ENCODE measurements around the gene SLC16A12. TPM values are rescaled to one million over a fixed set of nuclear protein-coding genes. Genes with fewer than 3 reads are reported as not detected.

Gene SLC16A12
- total RNA-seq, 1 experiment from 2014 or later, result 10.9 TPM

DNA sequence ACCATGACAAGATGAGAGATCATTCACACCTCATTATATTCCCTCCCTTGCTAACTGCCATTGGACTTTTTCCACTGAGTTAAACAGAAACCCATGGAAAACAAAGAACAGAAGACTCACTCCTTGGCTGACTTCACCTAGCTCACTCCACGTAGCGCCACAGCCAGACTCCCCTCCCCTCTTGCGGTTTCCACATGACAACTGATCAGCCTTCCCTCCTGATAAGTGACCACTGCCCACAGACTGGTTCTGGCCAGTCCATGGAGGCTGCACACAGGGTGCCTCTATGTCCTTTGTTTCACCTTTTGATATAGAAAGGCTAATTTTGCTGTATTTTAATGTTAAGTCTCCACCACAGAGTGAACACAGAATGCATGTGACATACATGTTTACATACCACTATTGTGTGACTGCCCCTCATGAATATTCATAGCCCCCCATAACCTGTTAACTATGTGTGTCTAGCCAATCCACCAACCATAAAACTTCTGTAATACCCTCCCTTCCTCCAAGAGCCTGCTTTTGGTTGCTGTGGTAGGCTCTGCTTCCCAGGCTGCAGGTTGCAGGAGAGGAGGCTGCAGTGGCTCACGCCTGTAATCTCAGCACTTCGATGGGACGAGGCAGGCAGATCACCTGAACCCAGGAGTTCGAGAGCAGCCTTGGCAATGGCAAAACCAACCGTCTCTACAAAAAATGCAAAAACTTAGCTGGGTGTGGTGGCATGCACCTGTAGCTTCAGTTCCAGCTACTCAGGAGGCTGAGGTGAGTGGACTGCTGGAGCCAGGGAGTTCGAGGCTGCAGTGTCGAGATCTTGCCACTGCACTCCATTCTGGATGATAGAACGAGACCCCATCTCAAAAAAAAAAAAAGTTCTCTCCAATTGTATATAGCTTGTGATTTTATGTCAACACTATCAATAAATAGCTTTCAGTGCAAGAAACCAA, 131.0 kb downstream of the SLC16A12 start (continued):
- TF ChIP-seq TEAD1 (CRISPR knock-in tag; IDR thresholded peaks at IDR 0.05) (no peak), MXD4 (CRISPR knock-in tag; IDR thresholded peaks at IDR 0.05; ENCODE audit: borderline replicate concordance) (no peak), SMAD3 (CRISPR knock-in tag; IDR thresholded peaks at IDR 0.05; ENCODE audit: borderline replicate concordance) (no peak), NFE2L1 (CRISPR knock-in tag; IDR thresholded peaks at IDR 0.05) (no peak), ZNF232 (CRISPR knock-in tag; IDR thresholded peaks at IDR 0.05) (no peak)
- TF ChIP-seq, protein P1, sequence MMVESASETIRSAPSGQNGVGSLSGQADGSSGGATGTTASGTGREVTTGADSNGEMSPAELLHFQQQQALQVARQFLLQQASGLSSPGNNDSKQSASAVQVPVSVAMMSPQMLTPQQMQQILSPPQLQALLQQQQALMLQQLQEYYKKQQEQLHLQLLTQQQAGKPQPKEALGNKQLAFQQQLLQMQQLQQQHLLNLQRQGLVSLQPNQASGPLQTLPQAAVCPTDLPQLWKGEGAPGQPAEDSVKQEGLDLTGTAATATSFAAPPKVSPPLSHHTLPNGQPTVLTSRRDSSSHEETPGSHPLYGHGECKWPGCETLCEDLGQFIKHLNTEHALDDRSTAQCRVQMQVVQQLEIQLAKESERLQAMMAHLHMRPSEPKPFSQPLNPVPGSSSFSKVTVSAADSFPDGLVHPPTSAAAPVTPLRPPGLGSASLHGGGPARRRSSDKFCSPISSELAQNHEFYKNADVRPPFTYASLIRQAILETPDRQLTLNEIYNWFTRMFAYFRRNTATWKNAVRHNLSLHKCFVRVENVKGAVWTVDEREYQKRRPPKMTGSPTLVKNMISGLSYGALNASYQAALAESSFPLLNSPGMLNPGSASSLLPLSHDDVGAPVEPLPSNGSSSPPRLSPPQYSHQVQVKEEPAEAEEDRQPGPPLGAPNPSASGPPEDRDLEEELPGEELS (CRISPR knock-in tag; IDR thresholded peaks at IDR 0.05), result no peak
- TF ChIP-seq, protein P2, sequence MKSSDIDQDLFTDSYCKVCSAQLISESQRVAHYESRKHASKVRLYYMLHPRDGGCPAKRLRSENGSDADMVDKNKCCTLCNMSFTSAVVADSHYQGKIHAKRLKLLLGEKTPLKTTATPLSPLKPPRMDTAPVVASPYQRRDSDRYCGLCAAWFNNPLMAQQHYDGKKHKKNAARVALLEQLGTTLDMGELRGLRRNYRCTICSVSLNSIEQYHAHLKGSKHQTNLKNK (CRISPR knock-in tag; IDR thresholded peaks at IDR 0.05), result no peak

DNA sequence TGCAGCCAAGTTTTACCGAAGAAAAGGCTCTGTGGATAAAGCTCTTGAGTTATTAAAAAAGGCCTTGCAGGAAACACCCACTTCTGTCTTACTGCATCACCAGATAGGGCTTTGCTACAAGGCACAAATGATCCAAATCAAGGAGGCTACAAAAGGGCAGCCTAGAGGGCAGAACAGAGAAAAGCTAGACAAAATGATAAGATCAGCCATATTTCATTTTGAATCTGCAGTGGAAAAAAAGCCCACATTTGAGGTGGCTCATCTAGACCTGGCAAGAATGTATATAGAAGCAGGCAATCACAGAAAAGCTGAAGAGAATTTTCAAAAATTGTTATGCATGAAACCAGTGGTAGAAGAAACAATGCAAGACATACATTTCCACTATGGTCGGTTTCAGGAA, 132.4 kb downstream of the SLC16A12 start:
- Mint-ChIP-seq H3K4me1 (no peaks in the 10 kb centered on the region), H3K27me3 (ENCODE audit: low read depth) (no peaks in the 10 kb centered on the region), H3K4me3 (no peak overlapping the region), H3K36me3 (peaks cover 23% of the 10 kb centered on the region), H3K9me3 (peaks cover 31% of the 10 kb centered on the region), H3K27ac (no peak overlapping the region)
- ChIA-PET POLR2A (no interaction called here), CTCF (no interaction called here)
- DNase-seq (ENCODE audit: low spot score), result no peak
- no peak for ATAC-seq
- TF ChIP-seq GRHL2 (CRISPR knock-in tag; IDR thresholded peaks at IDR 0.05; ENCODE audit: insufficient replicate concordance, severe bottlenecking), result no peak
- TF ChIP-seq, protein P3, sequence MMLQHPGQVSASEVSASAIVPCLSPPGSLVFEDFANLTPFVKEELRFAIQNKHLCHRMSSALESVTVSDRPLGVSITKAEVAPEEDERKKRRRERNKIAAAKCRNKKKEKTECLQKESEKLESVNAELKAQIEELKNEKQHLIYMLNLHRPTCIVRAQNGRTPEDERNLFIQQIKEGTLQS (CRISPR knock-in tag; conservative IDR thresholded peaks at IDR 0.05), result no peak
- TF ChIP-seq, protein P4, sequence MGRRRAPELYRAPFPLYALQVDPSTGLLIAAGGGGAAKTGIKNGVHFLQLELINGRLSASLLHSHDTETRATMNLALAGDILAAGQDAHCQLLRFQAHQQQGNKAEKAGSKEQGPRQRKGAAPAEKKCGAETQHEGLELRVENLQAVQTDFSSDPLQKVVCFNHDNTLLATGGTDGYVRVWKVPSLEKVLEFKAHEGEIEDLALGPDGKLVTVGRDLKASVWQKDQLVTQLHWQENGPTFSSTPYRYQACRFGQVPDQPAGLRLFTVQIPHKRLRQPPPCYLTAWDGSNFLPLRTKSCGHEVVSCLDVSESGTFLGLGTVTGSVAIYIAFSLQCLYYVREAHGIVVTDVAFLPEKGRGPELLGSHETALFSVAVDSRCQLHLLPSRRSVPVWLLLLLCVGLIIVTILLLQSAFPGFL (CRISPR knock-in tag; IDR thresholded peaks at IDR 0.05; ENCODE audit: borderline replicate concordance), result no peak
- TF ChIP-seq, protein P5, sequence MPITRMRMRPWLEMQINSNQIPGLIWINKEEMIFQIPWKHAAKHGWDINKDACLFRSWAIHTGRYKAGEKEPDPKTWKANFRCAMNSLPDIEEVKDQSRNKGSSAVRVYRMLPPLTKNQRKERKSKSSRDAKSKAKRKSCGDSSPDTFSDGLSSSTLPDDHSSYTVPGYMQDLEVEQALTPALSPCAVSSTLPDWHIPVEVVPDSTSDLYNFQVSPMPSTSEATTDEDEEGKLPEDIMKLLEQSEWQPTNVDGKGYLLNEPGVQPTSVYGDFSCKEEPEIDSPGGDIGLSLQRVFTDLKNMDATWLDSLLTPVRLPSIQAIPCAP (CRISPR knock-in tag; IDR thresholded peaks at IDR 0.05), result no peak
- TF ChIP-seq FOXJ3 (CRISPR knock-in tag; IDR thresholded peaks at IDR 0.05; ENCODE audit: borderline replicate concordance), result no peak
- TF ChIP-seq, protein P6, sequence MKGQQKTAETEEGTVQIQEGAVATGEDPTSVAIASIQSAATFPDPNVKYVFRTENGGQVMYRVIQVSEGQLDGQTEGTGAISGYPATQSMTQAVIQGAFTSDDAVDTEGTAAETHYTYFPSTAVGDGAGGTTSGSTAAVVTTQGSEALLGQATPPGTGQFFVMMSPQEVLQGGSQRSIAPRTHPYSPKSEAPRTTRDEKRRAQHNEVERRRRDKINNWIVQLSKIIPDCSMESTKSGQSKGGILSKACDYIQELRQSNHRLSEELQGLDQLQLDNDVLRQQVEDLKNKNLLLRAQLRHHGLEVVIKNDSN (CRISPR knock-in tag; IDR thresholded peaks at IDR 0.05), result no peak

DNA sequence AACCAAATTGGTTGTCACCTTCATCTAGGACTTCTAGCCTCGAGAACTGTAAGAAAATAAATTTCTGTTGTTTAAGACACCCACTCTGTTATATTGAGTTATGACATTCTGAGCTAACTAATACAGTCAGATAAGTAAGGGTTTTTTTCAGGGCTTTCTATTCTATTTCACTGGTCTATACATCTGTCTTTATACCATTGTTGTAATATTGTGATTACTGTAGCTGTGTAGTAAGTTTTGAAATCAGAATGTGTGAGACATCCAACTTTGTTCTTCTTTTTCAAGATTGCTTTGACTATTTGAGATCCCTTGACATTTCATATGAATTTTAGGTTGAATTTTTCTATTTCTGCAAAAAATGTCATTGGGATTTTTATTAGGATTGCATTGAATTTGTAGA, 135.4 kb downstream of the SLC16A12 start:
- Mint-ChIP-seq H3K4me3 (no peak overlapping the region), H3K27ac (no peak overlapping the region), H3K27me3 (ENCODE audit: low read depth) (no peaks in the 10 kb centered on the region), H3K36me3 (peaks cover 20% of the 10 kb centered on the region), H3K4me1 (no peaks in the 10 kb centered on the region), H3K9me3 (peaks cover 34% of the 10 kb centered on the region)
- POLR2A ChIA-PET, result no interaction called here
- no peak for ATAC-seq
- DNase-seq (ENCODE audit: low spot score), result no peak
- TF ChIP-seq ZNF671 (CRISPR knock-in tag; IDR thresholded peaks at IDR 0.05) (no peak), RORB (CRISPR knock-in tag; IDR thresholded peaks at IDR 0.05) (no peak), ZNF416 (CRISPR knock-in tag; IDR thresholded peaks at IDR 0.05) (no peak), FOXJ3 (CRISPR knock-in tag; IDR thresholded peaks at IDR 0.05; ENCODE audit: borderline replicate concordance) (no peak), JUN (CRISPR knock-in tag; IDR thresholded peaks at IDR 0.05) (no peak), ZBTB21 (CRISPR knock-in tag; IDR thresholded peaks at IDR 0.05; ENCODE audit: borderline replicate concordance) (no peak), FOXP1 (CRISPR knock-in tag; IDR thresholded peaks at IDR 0.05; ENCODE audit: borderline replicate concordance) (no peak), TEAD1 (CRISPR knock-in tag; IDR thresholded peaks at IDR 0.05) (no peak)
- TF ChIP-seq, protein P7, sequence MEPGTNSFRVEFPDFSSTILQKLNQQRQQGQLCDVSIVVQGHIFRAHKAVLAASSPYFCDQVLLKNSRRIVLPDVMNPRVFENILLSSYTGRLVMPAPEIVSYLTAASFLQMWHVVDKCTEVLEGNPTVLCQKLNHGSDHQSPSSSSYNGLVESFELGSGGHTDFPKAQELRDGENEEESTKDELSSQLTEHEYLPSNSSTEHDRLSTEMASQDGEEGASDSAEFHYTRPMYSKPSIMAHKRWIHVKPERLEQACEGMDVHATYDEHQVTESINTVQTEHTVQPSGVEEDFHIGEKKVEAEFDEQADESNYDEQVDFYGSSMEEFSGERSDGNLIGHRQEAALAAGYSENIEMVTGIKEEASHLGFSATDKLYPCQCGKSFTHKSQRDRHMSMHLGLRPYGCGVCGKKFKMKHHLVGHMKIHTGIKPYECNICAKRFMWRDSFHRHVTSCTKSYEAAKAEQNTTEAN (CRISPR knock-in tag; IDR thresholded peaks at IDR 0.05), result no peak
- TF ChIP-seq, protein P3 (CRISPR knock-in tag; conservative IDR thresholded peaks at IDR 0.05), result no peak
- TF ChIP-seq, protein P5 (CRISPR knock-in tag; IDR thresholded peaks at IDR 0.05), result no peak
- CTCF ChIA-PET, result no interaction called here
